Spleen (tissue), 3 donors: ENCODE results near the gene QDPR.

ENCODE experiments used
- POLR2A ChIP-seq, 3 donors: fragments of 450-650 bp; IDR thresholded peaks; one replicate each; pipeline ENCODE4 v1.5.1; 2017; ENCODE audit warnings: antibody characterized with exemption in 3 of 3, mild to moderate bottlenecking in 1 of 3
- POLR2AphosphoS5 ChIP-seq, 3 donors: sonication (generic); formaldehyde crosslinking; IDR thresholded peaks; one replicate each; pipeline ENCODE4 v1.5.1; 2017; ENCODE audit warnings: antibody characterized with exemption in 3 of 3

DNA sequence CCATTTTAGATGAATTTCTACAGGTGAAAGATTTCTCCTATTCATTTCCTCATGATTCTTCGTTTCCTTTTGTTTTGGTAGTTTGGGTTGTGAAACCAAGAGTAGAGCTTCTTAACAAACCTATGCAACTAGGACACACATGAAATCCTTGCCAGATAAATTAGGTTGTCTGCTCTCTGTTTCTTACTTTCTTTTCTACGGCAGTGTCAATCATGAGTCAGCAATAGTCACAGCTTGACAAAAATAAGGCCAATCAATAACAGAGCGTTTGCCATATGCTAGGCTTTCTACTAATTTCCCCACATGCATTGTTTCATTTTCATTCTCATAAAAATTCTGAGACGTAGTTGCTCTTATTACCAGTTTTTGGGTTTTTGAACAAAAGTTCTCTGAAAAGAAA lies 23.4 kb upstream of the QDPR start:
- TF ChIP-seq POLR2A (IDR thresholded peaks at IDR 0.05) = no peak
- no peak for TF ChIP-seq POLR2AphosphoS5 (IDR thresholded peaks at IDR 0.05)
